Astrocyte (in vitro differentiated cells and primary cell): ENCODE data around the gene ANO6.

Experiments used
- CTCF ChIP-seq: IDR thresholded peaks from 2 replicates; pipeline ENCODE4 v1.5.1; 2011; ENCODE audit warnings: low read depth, mild to moderate bottlenecking, inconsistent platforms, low read length, moderate library complexity; ENCODE audit not compliant: insufficient read depth
- EZH2 ChIP-seq: IDR thresholded peaks from 2 replicates; pipeline ENCODE4 v1.6.1; 2012; ENCODE audit warnings: mild to moderate bottlenecking, low read length, inconsistent platforms; ENCODE audit not compliant: insufficient read depth

GRCh38 chr12:45209784-45210183, 6.1 kb upstream of the ANO6 start:
- no peak for TF ChIP-seq CTCF
- TF ChIP-seq EZH2 = no peak
